Measurements from ENCODE around the gene CTRL.

Gene CTRL

DNA sequence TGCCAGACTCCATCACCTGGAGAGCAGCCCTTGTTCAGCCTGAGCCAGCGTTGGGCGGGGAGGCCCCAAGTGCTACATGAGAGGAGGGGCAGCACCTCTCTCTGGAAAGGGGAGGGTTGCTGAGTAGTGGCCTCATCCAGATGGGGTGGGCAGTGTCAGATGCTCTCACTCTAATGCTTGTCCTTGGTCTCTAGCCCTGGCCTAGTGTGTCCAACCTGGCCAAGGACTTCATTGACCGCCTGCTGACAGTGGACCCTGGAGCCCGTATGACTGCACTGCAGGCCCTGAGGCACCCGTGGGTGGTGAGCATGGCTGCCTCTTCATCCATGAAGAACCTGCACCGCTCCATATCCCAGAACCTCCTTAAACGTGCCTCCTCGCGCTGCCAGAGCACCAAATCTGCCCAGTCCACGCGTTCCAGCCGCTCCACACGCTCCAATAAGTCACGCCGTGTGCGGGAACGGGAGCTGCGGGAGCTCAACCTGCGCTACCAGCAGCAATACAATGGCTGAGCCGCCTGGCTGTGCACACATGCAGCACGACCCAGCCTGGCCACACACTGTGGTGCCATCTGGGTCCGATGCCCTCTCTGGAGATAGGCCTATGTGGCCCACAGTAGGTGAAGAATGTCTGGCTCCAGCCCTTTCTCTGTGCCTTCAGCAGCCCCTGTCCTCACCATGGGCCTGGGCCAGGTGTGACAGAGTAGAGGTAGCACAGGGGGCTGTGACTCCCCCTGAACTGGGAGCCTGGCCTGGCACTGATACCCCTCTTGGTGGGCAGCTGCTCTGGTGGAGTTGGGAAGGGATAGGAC lies 4.3 kb downstream of the CTRL start:
- no peak for TF ChIP-seq GATA3 (IDR thresholded peaks at IDR 0.05; ENCODE audit: low read depth, low read length)
- no peak for TF ChIP-seq GATA2 (IDR thresholded peaks at IDR 0.05; ENCODE audit: low read depth, low read length)

GRCh38 chr16:67926181-67926750 lies 5.4 kb downstream of the CTRL start:
- no peak for TF ChIP-seq GATA3 (IDR thresholded peaks at IDR 0.05; ENCODE audit: low read depth, low read length)
- no peak for TF ChIP-seq GATA2 (IDR thresholded peaks at IDR 0.05; ENCODE audit: low read depth, low read length)

DNA sequence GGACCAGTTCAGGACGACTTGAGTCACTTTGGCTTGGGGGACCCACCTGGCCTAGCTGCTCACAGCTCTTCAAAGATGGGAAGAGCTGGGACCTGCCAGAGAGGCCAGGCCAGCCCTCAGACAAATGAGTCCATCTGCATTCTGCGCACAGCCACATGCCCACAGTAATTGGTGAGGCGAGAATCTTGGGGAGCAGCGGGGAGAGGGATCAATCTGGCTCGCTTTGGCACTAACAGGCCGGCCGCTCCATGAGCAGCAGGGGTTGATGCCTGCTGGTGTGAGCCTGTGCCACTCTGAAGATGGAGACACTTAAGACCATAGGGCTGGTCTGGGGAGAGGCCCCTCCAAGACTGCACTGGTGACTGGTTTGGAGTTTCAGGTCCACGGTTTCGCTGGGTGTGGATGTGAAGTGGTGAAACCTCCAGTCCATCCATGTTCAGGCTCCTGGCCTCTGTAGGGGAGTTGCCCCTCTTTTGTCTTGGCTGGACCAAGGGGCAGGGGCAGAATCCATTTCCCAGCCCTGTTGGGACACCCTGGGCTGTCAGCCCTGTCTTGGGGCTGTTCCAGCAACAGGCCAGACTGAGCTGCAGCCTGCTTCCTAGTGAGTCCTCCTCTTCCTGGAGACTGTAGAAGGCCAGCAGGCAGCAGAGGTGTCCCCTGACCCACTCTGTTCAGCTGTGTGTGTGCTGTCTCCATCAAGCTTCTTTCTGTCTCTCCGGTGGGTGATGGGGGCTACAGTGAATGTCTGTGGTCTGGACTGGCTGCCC lies 7.3 kb downstream of the CTRL start:
- TF ChIP-seq GATA3 (IDR thresholded peaks at IDR 0.05; ENCODE audit: low read depth, low read length) (no peak), GATA2 (IDR thresholded peaks at IDR 0.05; ENCODE audit: low read depth, low read length) (no peak)

GRCh38 chr16:67923414-67924116 lies 8.1 kb downstream of the CTRL start:
- TF ChIP-seq GATA2 (IDR thresholded peaks at IDR 0.05; ENCODE audit: low read depth, low read length) = no peak
- TF ChIP-seq GATA3 (IDR thresholded peaks at IDR 0.05; ENCODE audit: low read depth, low read length) = no peak

GRCh38 chr16:67922740-67923139 lies 8.9 kb downstream of the CTRL start:
- no peak for TF ChIP-seq GATA2 (IDR thresholded peaks at IDR 0.05; ENCODE audit: low read depth, low read length)
- TF ChIP-seq GATA3 (IDR thresholded peaks at IDR 0.05; ENCODE audit: low read depth, low read length) = no peak

GRCh38 chr16:67922221-67922620 lies 9.4 kb downstream of the CTRL start:
- no peak for TF ChIP-seq GATA3 (IDR thresholded peaks at IDR 0.05; ENCODE audit: low read depth, low read length)

GRCh38 chr16:67919622-67920221 lies 11.9 kb downstream of the CTRL start:
- TF ChIP-seq GATA3 (IDR thresholded peaks at IDR 0.05; ENCODE audit: low read depth, low read length) = no peak
- TF ChIP-seq GATA2 (IDR thresholded peaks at IDR 0.05; ENCODE audit: low read depth, low read length) = no peak

DNA sequence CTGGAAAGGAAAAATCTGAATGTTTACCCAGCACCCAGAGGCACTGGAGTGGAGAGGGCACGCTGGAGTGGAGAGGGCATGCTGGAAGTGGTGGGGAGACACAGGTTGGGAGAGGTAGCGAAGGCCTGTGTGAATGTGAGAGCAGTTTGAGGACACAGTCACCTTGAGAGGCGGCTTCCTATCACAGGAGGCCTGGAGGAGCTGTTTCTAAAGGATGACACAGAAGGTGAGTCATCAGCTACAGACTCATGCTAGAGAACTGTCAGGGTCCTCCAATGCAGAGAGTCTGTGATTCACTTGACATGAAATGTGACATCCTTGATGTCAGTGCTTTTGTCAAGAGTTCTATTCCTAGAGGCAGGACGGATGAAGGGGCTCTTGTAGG lies 13.8 kb downstream of the CTRL start:
- TF ChIP-seq GATA3 (IDR thresholded peaks at IDR 0.05; ENCODE audit: low read depth, low read length) (no peak), GATA2 (IDR thresholded peaks at IDR 0.05; ENCODE audit: low read depth, low read length) (no peak)

DNA sequence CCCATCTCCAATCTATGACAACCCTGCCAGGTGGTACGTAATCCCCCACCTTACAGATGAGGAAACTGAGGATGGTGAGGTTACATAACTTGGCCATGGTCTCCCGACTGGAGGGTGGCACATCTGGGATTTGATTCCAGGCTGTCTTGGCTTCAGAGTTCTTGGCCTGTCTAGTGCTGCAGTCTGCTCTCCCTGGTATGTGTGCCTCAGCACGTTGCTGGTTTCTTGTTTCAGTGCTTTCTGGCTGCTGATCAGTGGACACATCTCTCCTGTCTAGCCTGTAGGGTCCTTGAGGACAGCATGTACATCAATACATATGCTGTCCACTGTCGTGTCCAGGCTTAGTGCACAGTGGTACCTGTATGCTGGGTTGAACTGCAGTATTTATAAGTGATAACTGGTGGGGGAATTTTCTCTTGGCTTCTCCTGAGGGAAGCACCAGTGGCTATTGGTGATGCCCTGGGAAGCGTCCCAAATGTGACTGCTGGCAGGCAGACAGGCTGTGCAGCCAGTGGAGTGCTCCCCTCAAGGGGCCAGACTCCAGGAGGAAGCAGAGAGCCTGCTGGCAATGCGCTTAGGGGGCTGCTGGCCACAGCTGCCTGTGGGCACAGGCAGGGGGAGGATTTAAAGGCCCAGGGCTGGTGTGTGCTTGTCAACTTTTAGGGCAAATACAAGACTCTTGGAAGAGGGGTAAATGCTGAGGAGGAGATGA lies 14.4 kb downstream of the CTRL start:
- no peak for TF ChIP-seq GATA3 (IDR thresholded peaks at IDR 0.05; ENCODE audit: low read depth, low read length)
- no peak for TF ChIP-seq GATA2 (IDR thresholded peaks at IDR 0.05; ENCODE audit: low read depth, low read length)

GRCh38 chr16:67915831-67916723 lies 15.6 kb downstream of the CTRL start:
- no peak for TF ChIP-seq GATA3 (IDR thresholded peaks at IDR 0.05; ENCODE audit: low read depth, low read length)
- TF ChIP-seq GATA2 (IDR thresholded peaks at IDR 0.05; ENCODE audit: low read depth, low read length) = no peak

DNA sequence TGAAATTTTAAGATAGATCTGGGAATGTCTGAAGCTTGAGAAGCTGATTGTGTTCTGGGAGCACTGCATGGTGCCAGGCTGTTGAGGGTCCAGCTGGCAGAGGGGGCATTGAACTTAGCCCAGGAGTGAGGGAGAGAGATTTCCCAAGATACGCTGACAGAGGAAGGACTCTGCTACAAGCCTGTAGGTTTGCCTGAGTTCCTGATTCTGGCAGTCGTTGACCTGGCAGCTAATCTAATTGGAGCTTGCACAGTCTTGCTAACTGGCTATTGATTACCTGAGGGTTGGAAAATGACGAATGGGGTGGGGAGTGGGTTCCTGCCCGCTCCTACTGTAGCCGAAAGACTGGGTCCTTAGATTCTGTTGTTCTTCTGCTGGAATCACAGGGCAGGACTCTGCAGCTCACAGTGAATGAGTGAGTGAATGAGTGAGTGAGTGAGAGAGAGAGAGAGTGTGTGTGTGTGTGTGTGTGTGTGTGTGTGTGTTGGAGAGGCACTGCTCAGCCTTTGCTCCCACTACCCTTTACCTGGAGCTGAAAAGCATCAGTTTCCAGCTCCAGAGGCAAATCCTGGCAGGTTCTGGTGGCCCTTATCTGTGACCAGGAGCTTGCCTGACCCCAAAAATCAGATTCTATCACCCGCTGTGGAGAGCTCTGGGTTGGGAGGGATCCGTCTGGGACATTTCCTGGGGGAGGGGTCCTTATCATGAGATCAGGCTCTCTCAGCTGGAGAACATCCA lies 16.7 kb downstream of the CTRL start:
- peak; percentile 97 for TF ChIP-seq GATA2 (IDR thresholded peaks at IDR 0.05; ENCODE audit: low read depth, low read length)
- no peak for TF ChIP-seq GATA3 (IDR thresholded peaks at IDR 0.05; ENCODE audit: low read depth, low read length)

DNA sequence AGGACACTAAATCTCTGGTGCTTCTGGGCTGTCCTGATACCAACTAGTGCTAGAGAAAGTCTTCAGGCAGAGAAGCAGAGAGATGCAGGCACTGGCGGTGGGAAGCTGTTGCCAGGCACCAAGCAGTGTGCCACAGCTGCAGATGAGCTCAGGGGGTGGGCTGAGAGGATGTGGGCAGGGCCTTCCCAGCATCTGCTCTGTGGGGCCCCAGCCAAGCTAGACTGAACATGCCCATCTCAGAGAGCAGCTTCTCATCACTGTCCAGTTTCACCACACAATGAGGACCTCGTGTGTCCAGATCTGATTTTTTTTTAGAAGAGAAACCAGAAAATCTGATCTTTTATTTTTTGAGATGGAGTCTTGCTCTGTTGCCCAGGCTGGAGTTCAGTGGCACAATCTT lies 21.5 kb downstream of the CTRL start:
- TF ChIP-seq GATA3 (IDR thresholded peaks at IDR 0.05; ENCODE audit: low read depth, low read length) (no peak), GATA2 (IDR thresholded peaks at IDR 0.05; ENCODE audit: low read depth, low read length) (no peak)

Measured in SH-SY5Y (cell line).